ENCODE measurements around the gene RRBP1. TPM values are rescaled to one million over a fixed set of nuclear protein-coding genes. Genes with fewer than 3 reads are reported as not detected.

Gene RRBP1
- total RNA-seq, 1 experiment from 2014 or later = 75.9 TPM

- POLR2A ChIA-PET (ENCODE audit: low non-redundant PET) = no interaction called here
- peaks cover 9% of the 10 kb centered on the region for H3K4me1 ChIP-seq (ENCODE audit: insufficient read depth, low read length, poor library complexity, severe bottlenecking)
- H3K27ac ChIP-seq (ENCODE audit: low read depth, low read length, poor library complexity, severe bottlenecking) = no peak overlapping the region
- CTCF ChIA-PET = no interaction called here
- no peak for DNase-seq (ENCODE audit: low spot score)
- H3K36me3 ChIP-seq (ENCODE audit: insufficient read depth, low read length, poor library complexity, severe bottlenecking) = no peaks in the 10 kb centered on the region
- H3K27me3 ChIP-seq (replicated peaks; ENCODE audit: insufficient read depth, low read depth, low read length, poor library complexity) = no peaks in the 10 kb centered on the region
- no TSS peak for BruUV-seq (replicated peaks)
- TF ChIP-seq CTCF (conservative IDR thresholded peaks at IDR 0.05; ENCODE audit: low read depth, low read length) = no peak
- TF ChIP-seq EZH2 (IDR thresholded peaks at IDR 0.05; ENCODE audit: borderline replicate concordance, low read depth, low read length, poor library complexity, severe bottlenecking) = no peak
- intact Hi-C loops (cut with micrococcal nuclease; ENCODE audit: unreplicated experiment) = no loop called here
- no peak overlapping the region for H3K4me3 ChIP-seq (ENCODE audit: low read depth, low read length, poor library complexity, severe bottlenecking)
- H3K9me3 ChIP-seq (ENCODE audit: low read depth, low read length, poor library complexity, severe bottlenecking) = no peaks in the 10 kb centered on the region
Measured at GRCh38 chr20:17712201-17712600, 30.2 kb upstream of the RRBP1 start.

GRCh38 chr20:17711267-17711627 is 29.2 kb upstream of the RRBP1 start:
- Histone ChIP-seq H3K36me3 (ENCODE audit: insufficient read depth, low read length, poor library complexity, severe bottlenecking) (no peaks in the 10 kb centered on the region), H3K27me3 (replicated peaks; ENCODE audit: insufficient read depth, low read depth, low read length, poor library complexity) (no peaks in the 10 kb centered on the region), H3K27ac (ENCODE audit: low read depth, low read length, poor library complexity, severe bottlenecking) (no peak overlapping the region), H3K9me3 (ENCODE audit: low read depth, low read length, poor library complexity, severe bottlenecking) (no peaks in the 10 kb centered on the region), H3K4me1 (ENCODE audit: insufficient read depth, low read length, poor library complexity, severe bottlenecking) (peaks cover 9% of the 10 kb centered on the region), H3K4me3 (ENCODE audit: low read depth, low read length, poor library complexity, severe bottlenecking) (no peak overlapping the region)
- no TSS peak for BruUV-seq (replicated peaks)
- intact Hi-C loops (cut with micrococcal nuclease; ENCODE audit: unreplicated experiment) = no loop called here
- TF ChIP-seq CTCF (conservative IDR thresholded peaks at IDR 0.05; ENCODE audit: low read depth, low read length) (no peak), EZH2 (IDR thresholded peaks at IDR 0.05; ENCODE audit: borderline replicate concordance, low read depth, low read length, poor library complexity, severe bottlenecking) (no peak)
- no peak for DNase-seq (ENCODE audit: low spot score)
- ChIA-PET POLR2A (ENCODE audit: low non-redundant PET) (no interaction called here), CTCF (no interaction called here)

- H3K36me3 ChIP-seq (ENCODE audit: insufficient read depth, low read length, poor library complexity, severe bottlenecking) = no peaks in the 10 kb centered on the region
- H3K27ac ChIP-seq (ENCODE audit: low read depth, low read length, poor library complexity, severe bottlenecking) = no peak overlapping the region
- H3K27me3 ChIP-seq (replicated peaks; ENCODE audit: insufficient read depth, low read depth, low read length, poor library complexity) = no peaks in the 10 kb centered on the region
- ChIA-PET CTCF (no interaction called here), POLR2A (ENCODE audit: low non-redundant PET) (no interaction called here)
- TF ChIP-seq EZH2 (IDR thresholded peaks at IDR 0.05; ENCODE audit: borderline replicate concordance, low read depth, low read length, poor library complexity, severe bottlenecking) (no peak), CTCF (conservative IDR thresholded peaks at IDR 0.05; ENCODE audit: low read depth, low read length) (no peak)
- DNase-seq (ENCODE audit: low spot score) = no peak
- BruUV-seq (replicated peaks) = no TSS peak
- no peak overlapping the region for H3K4me3 ChIP-seq (ENCODE audit: low read depth, low read length, poor library complexity, severe bottlenecking)
- H3K4me1 ChIP-seq (ENCODE audit: insufficient read depth, low read length, poor library complexity, severe bottlenecking) = peaks cover 9% of the 10 kb centered on the region
- intact Hi-C loops (cut with micrococcal nuclease; ENCODE audit: unreplicated experiment) = no loop called here
- no peaks in the 10 kb centered on the region for H3K9me3 ChIP-seq (ENCODE audit: low read depth, low read length, poor library complexity, severe bottlenecking)
Measured at GRCh38 chr20:17710379-17711266, 28.6 kb upstream of the RRBP1 start.
